Posterior vena cava (tissue), 2 donors: ENCODE measurements around the gene SLC12A5. TPM values are rescaled to one million over a fixed set of nuclear protein-coding genes. Genes with fewer than 3 reads are reported as not detected.

ENCODE experiments used
- DNase-seq: peaks from one replicate; pipeline ENCODE4 v3.0.0-alpha.2; 2020; ENCODE audit warnings: low spot score
- intact Hi-C, 2 donors: fragments of 100-400 bp; cut with DNase I; formaldehyde crosslinking; loops; one replicate each; pipeline versions ENCODE4 v1.14.1 to v1.14.2; 2022 to 2023
- total RNA-seq, 2 donors: library from RNA; stranded (reverse); fragmentation: NEBNext Ultra II Directional; extraction: Animal tissue kit (Norgen Biotek cat#: 25700); gene quantifications; one replicate each; pipeline ENCODE4 v1.2.1, GENCODE V29; 2021
- donor health status: DM: yes; HTN: yes; CAD: no.
- donor health status: DM: yes; HTN: yes; CAD: no.

The SLC12A5 gene
- total RNA-seq, 2 donors from 2014 or later: 0.48 TPM; not detected in 1

GRCh38 chr20:46046588-46047310 lies 17.7 kb downstream of the SLC12A5 start:
- intact Hi-C loops: no loop called here
- DNase-seq: no peak

GRCh38 chr20:46047821-46048220 lies 18.8 kb downstream of the SLC12A5 start:
- no peak for DNase-seq
- intact Hi-C loops: no loop called here

GRCh38 chr20:46049190-46049589 lies 20.2 kb downstream of the SLC12A5 start:
- DNase-seq: no peak

GRCh38 chr20:46049815-46050214 lies 20.8 kb downstream of the SLC12A5 start:
- intact Hi-C loops: no loop called here
- no peak for DNase-seq

More at GRCh38 chr20:46049190-46049589, 20.2 kb downstream of the SLC12A5 start:
- intact Hi-C loops: no loop called here

- intact Hi-C loops: no loop called here
- DNase-seq: no peak
Observed at GRCh38 chr20:46050444-46050843, 21.4 kb downstream of the SLC12A5 start.

- intact Hi-C loops: no loop called here
- no peak for DNase-seq
Observed at GRCh38 chr20:46050885-46051284, 21.9 kb downstream of the SLC12A5 start.

GRCh38 chr20:46051556-46052308 lies 22.7 kb downstream of the SLC12A5 start:
- intact Hi-C loops: no loop called here
- DNase-seq: no peak

GRCh38 chr20:46053416-46053815 lies 24.4 kb downstream of the SLC12A5 start:
- DNase-seq: no peak
- intact Hi-C loops: no loop called here

- intact Hi-C loops: no loop called here
- DNase-seq: no peak
Observed at GRCh38 chr20:46054606-46055005, 25.6 kb downstream of the SLC12A5 start.

- no peak for DNase-seq
- intact Hi-C loops: no loop called here
Observed at GRCh38 chr20:46055269-46055668, 26.3 kb downstream of the SLC12A5 start.

- no peak for DNase-seq
- intact Hi-C loops: no loop called here
Observed at GRCh38 chr20:46056027-46056833, 27.2 kb downstream of the SLC12A5 start.

GRCh38 chr20:46056970-46057855 lies 28.2 kb downstream of the SLC12A5 start:
- intact Hi-C loops: no loop called here
- peak; percentile 86 for DNase-seq

GRCh38 chr20:46057856-46058598 lies 29.0 kb downstream of the SLC12A5 start:
- DNase-seq: peak; percentile 89
- intact Hi-C loops: no loop called here

GRCh38 chr20:46058599-46059281 lies 29.7 kb downstream of the SLC12A5 start:
- intact Hi-C loops: no loop called here
- no peak for DNase-seq

- intact Hi-C loops: no loop called here
- no peak for DNase-seq
Observed at GRCh38 chr20:46060301-46060881, 31.4 kb downstream of the SLC12A5 start.

- intact Hi-C loops: no loop called here
Observed at GRCh38 chr20:46060975-46061374, 32.0 kb downstream of the SLC12A5 start.

GRCh38 chr20:46062151-46062550 lies 33.1 kb downstream of the SLC12A5 start:
- DNase-seq: no peak
- intact Hi-C loops: no loop called here

More at GRCh38 chr20:46060975-46061374, 32.0 kb downstream of the SLC12A5 start:
- no peak for DNase-seq
